HEK293 (cell line): ENCODE results near the gene LKAAEAR1.

Experiments used
- AEBP2 ChIP-seq: fragments of 450-650 bp; formaldehyde crosslinking; IDR thresholded peaks from 2 replicates; pipeline ENCODE4 v1.5.1; 2016; ENCODE audit warnings: missing biosample characterization, missing genetic modification characterization, borderline replicate concordance
- ELK4 ChIP-seq: IDR thresholded peaks from 2 replicates; pipeline ENCODE4 v1.6.1; 2011; ENCODE audit warnings: mild to moderate bottlenecking, low read depth, low read length, borderline replicate concordance
- FEZF1 ChIP-seq: fragments of 450-650 bp; formaldehyde crosslinking; IDR thresholded peaks from 2 replicates; pipeline ENCODE4 v1.5.1; 2016; ENCODE audit warnings: missing biosample characterization, missing genetic modification characterization
- KLF7 ChIP-seq: fragments of 450-650 bp; formaldehyde crosslinking; IDR thresholded peaks from 2 replicates; pipeline ENCODE4 v1.5.1; 2016; ENCODE audit warnings: missing biosample characterization, missing genetic modification characterization, borderline replicate concordance
- PATZ1 ChIP-seq: fragments of 450-650 bp; formaldehyde crosslinking; IDR thresholded peaks from 2 replicates; pipeline ENCODE4 v1.5.1; 2016; ENCODE audit warnings: missing biosample characterization, missing genetic modification characterization
- REPIN1 ChIP-seq: fragments of 450-650 bp; formaldehyde crosslinking; IDR thresholded peaks from 2 replicates; pipeline ENCODE4 v1.5.1; 2017; ENCODE audit warnings: missing biosample characterization, missing genetic modification characterization, low read depth
- SP3 ChIP-seq: fragments of 450-650 bp; formaldehyde crosslinking; IDR thresholded peaks from 2 replicates; pipeline ENCODE4 v1.5.1; 2016; ENCODE audit warnings: missing biosample characterization, missing genetic modification characterization
- YY2 ChIP-seq: fragments of 450-650 bp; formaldehyde crosslinking; IDR thresholded peaks from 2 replicates; pipeline ENCODE4 v1.5.1; 2016; ENCODE audit warnings: missing biosample characterization, missing genetic modification characterization
- ZBTB11 ChIP-seq: fragments of 450-650 bp; formaldehyde crosslinking; conservative IDR thresholded peaks from 2 replicates; pipeline ENCODE4 v1.5.1; 2016; ENCODE audit warnings: low read depth, missing biosample characterization, missing genetic modification characterization
- ZNF146 ChIP-seq: fragments of 450-650 bp; formaldehyde crosslinking; IDR thresholded peaks from 2 replicates; pipeline ENCODE4 v1.5.1; 2016; ENCODE audit warnings: missing biosample characterization, missing genetic modification characterization
- ZNF18 ChIP-seq: fragments of 450-650 bp; formaldehyde crosslinking; IDR thresholded peaks from 2 replicates; pipeline ENCODE4 v1.5.1; 2016; ENCODE audit warnings: missing biosample characterization, missing genetic modification characterization
- ZNF2 ChIP-seq: fragments of 450-650 bp; formaldehyde crosslinking; IDR thresholded peaks from 2 replicates; pipeline ENCODE4 v1.5.1; 2016; ENCODE audit warnings: missing biosample characterization, missing genetic modification characterization
- ZNF223 ChIP-seq: fragments of 450-650 bp; formaldehyde crosslinking; IDR thresholded peaks from 2 replicates; pipeline ENCODE4 v1.5.1; 2016; ENCODE audit warnings: missing biosample characterization, missing genetic modification characterization
- ZNF26 ChIP-seq: fragments of 450-650 bp; formaldehyde crosslinking; IDR thresholded peaks from 2 replicates; pipeline ENCODE4 v1.5.1; 2016; ENCODE audit warnings: missing biosample characterization, missing genetic modification characterization
- ZNF311 ChIP-seq: fragments of 450-650 bp; formaldehyde crosslinking; IDR thresholded peaks from 2 replicates; pipeline ENCODE4 v1.5.1; 2017; ENCODE audit warnings: missing biosample characterization, missing genetic modification characterization, borderline replicate concordance
- ZNF416 ChIP-seq: fragments of 450-650 bp; formaldehyde crosslinking; IDR thresholded peaks from 2 replicates; pipeline ENCODE4 v1.5.1; 2016; ENCODE audit warnings: missing biosample characterization, missing genetic modification characterization
- ZNF449 ChIP-seq: fragments of 450-650 bp; formaldehyde crosslinking; IDR thresholded peaks from 2 replicates; pipeline ENCODE4 v1.5.1; 2017; ENCODE audit warnings: missing biosample characterization, mild to moderate bottlenecking, missing genetic modification characterization, moderate library complexity
- ZNF561 ChIP-seq: fragments of 450-650 bp; IDR thresholded peaks from 2 replicates; pipeline ENCODE4 v1.5.1; 2018; ENCODE audit warnings: missing biosample characterization, missing genetic modification characterization, borderline replicate concordance
- ZNF600 ChIP-seq: fragments of 450-650 bp; formaldehyde crosslinking; IDR thresholded peaks from 2 replicates; pipeline ENCODE4 v1.5.1; 2016; ENCODE audit warnings: missing biosample characterization, missing genetic modification characterization
- ZNF660 ChIP-seq: fragments of 450-650 bp; IDR thresholded peaks from 2 replicates; pipeline ENCODE4 v1.5.1; 2018; ENCODE audit warnings: missing biosample characterization, mild to moderate bottlenecking, missing genetic modification characterization
- ZNF707 ChIP-seq: fragments of 450-650 bp; formaldehyde crosslinking; IDR thresholded peaks from 2 replicates; pipeline ENCODE4 v1.5.1; 2016; ENCODE audit warnings: missing biosample characterization, missing genetic modification characterization

The LKAAEAR1 gene

GRCh38 chr20:64101731-64102621 is 17.8 kb upstream of the LKAAEAR1 start (continued):
- TF ChIP-seq AEBP2 (tag by site-specific recombination) (no peak), ELK4 (no peak), PATZ1 (tag by site-specific recombination) (peak; percentile 76), ZNF416 (tag by site-specific recombination) (no peak), ZNF561 (no peak; the same call in 1 of the 2 replicates), ZNF223 (no peak), SP3 (tag by site-specific recombination) (peak; percentile 63; the same call in 1 of the 2 replicates), ZNF2 (tag by site-specific recombination) (peak; percentile 78), ZBTB11 (tag by site-specific recombination) (no peak), YY2 (tag by site-specific recombination) (no peak), ZNF18 (tag by site-specific recombination) (no peak), KLF7 (tag by site-specific recombination) (no peak), ZNF600 (tag by site-specific recombination) (no peak), REPIN1 (tag by site-specific recombination) (no peak), ZNF146 (no peak), ZNF311 (tag by site-specific recombination) (no peak), FEZF1 (tag by site-specific recombination) (no peak), ZNF660 (tag by site-specific recombination) (no peak), ZNF449 (tag by site-specific recombination) (0 out of 2 replicates have a peak, but pooled peaks have one; percentile 22), ZNF707 (no peak), ZNF26 (tag by site-specific recombination) (no peak)
